Testis (tissue), 2 donors: ENCODE results near the gene TGM5.

Experiments
- CTCF ChIP-seq, 3 experiments: fragments of 450-650 bp in 2 of 3; fragments of 200-600 bp in 1 of 3; sonication (generic) in 1 of 3; IDR thresholded peaks; one replicate each; pipeline ENCODE4 v1.5.1; 2016 to 2019; ENCODE audit warnings: antibody characterized with exemption in 3 of 3, mild to moderate bottlenecking in 2 of 3, moderate library complexity in 1 of 3
- POLR2A ChIP-seq: fragments of 450-650 bp; IDR thresholded peaks from one replicate; pipeline ENCODE4 v1.6.1; 2017; ENCODE audit warnings: antibody characterized with exemption, mild to moderate bottlenecking, moderate library complexity

DNA sequence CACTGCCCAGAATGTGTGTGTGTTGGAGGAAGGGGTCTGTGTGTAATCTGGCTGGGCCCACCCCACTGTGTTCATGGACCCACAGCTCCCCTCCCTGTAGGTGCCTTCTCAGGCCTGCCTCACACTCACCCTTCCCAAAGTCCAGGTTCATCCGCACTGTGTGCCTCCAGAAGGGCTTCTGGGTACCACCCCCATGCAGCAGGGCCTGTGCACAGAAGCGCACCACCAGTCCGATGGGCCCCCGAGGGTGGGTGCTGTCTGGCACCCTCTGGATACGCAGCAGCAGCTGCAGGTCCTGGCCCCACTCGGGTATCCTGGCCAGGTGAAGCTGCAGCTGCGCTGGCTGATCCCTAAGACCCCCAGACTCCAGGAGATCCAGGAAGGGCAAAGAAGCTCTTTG is 12.8 kb upstream of the TGM5 start:
- TF ChIP-seq POLR2A = no peak
- TF ChIP-seq CTCF (IDR thresholded peaks at IDR 0.05) = no peak
